Measurements from ENCODE around the gene DNAH5. TPM values are rescaled to one million over a fixed set of nuclear protein-coding genes. Genes with fewer than 3 reads are reported as not detected.

DNAH5 gene
- total and polyA plus RNA-seq, 2 experiments from 2014 or later, result 0.56 to 0.97 TPM

GRCh38 chr5:13643734-13644133, 300.8 kb downstream of the DNAH5 start:
- Mint-ChIP-seq H3K27me3 (ENCODE audit: insufficient read depth, low read depth, poor library complexity) (no peaks in the 10 kb centered on the region), H3K4me1 (no peaks in the 10 kb centered on the region), H3K27ac (no peak overlapping the region), H3K9me3 (no peaks in the 10 kb centered on the region; the same call in 2 of the 3 replicates), H3K4me3 (no peak overlapping the region), H3K36me3 (ENCODE audit: low read depth) (no peaks in the 10 kb centered on the region)
- ATAC-seq (no peak), DNase-seq (ENCODE audit: low spot score) (no peak)
- Histone ChIP-seq H3K4me1 (ENCODE audit: insufficient read depth) (no peaks in the 10 kb centered on the region), H3K9me2 (ENCODE audit: insufficient read depth) (no peaks in the 10 kb centered on the region; the same call in none of the 2 replicates), H3K27ac (ENCODE audit: low read depth) (no peak overlapping the region), H2AFZ (no peak overlapping the region), H3K4me2 (no peak overlapping the region), H3K27me3 (ENCODE audit: insufficient read depth) (no peaks in the 10 kb centered on the region), H3F3A (replicated peaks; ENCODE audit: low read depth) (no peaks in the 10 kb centered on the region), H3K4me3 (no peak overlapping the region), H3K36me3 (ENCODE audit: insufficient read depth) (no peaks in the 10 kb centered on the region; the same call in 1 of the 2 replicates), H3K79me2 (replicated peaks; ENCODE audit: insufficient read depth) (no peaks in the 10 kb centered on the region), H4K20me1 (replicated peaks; ENCODE audit: insufficient read depth) (no peaks in the 10 kb centered on the region)
- TF ChIP-seq EZH2phosphoT487 (IDR thresholded peaks at IDR 0.05; ENCODE audit: unreplicated experiment) (no peak), CREB1 (CRISPR knock-in tag; IDR thresholded peaks at IDR 0.05; ENCODE audit: low read depth) (no peak), JUNB (IDR thresholded peaks at IDR 0.05; ENCODE audit: unreplicated experiment) (no peak), EZH2 (IDR thresholded peaks at IDR 0.05; ENCODE audit: low read depth, unreplicated experiment) (no peak), ZNF114 (CRISPR knock-in tag; IDR thresholded peaks at IDR 0.05) (no peak), STAT1 (IDR thresholded peaks at IDR 0.05; ENCODE audit: unreplicated experiment) (no peak), POLR2AphosphoS5 (IDR thresholded peaks at IDR 0.05; ENCODE audit: low read depth) (no peak), NANOG (IDR thresholded peaks at IDR 0.05; ENCODE audit: borderline replicate concordance) (no peak), ZNF331 (CRISPR knock-in tag; IDR thresholded peaks at IDR 0.05; ENCODE audit: low read depth) (no peak), ZNF462 (CRISPR knock-in tag; IDR thresholded peaks at IDR 0.05) (no peak), CTCF (conservative IDR thresholded peaks at IDR 0.05; ENCODE audit: low read depth in 2 of 2) (no peak)
- TF ChIP-seq, protein P1, sequence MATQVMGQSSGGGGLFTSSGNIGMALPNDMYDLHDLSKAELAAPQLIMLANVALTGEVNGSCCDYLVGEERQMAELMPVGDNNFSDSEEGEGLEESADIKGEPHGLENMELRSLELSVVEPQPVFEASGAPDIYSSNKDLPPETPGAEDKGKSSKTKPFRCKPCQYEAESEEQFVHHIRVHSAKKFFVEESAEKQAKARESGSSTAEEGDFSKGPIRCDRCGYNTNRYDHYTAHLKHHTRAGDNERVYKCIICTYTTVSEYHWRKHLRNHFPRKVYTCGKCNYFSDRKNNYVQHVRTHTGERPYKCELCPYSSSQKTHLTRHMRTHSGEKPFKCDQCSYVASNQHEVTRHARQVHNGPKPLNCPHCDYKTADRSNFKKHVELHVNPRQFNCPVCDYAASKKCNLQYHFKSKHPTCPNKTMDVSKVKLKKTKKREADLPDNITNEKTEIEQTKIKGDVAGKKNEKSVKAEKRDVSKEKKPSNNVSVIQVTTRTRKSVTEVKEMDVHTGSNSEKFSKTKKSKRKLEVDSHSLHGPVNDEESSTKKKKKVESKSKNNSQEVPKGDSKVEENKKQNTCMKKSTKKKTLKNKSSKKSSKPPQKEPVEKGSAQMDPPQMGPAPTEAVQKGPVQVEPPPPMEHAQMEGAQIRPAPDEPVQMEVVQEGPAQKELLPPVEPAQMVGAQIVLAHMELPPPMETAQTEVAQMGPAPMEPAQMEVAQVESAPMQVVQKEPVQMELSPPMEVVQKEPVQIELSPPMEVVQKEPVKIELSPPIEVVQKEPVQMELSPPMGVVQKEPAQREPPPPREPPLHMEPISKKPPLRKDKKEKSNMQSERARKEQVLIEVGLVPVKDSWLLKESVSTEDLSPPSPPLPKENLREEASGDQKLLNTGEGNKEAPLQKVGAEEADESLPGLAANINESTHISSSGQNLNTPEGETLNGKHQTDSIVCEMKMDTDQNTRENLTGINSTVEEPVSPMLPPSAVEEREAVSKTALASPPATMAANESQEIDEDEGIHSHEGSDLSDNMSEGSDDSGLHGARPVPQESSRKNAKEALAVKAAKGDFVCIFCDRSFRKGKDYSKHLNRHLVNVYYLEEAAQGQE (IDR thresholded peaks at IDR 0.05; ENCODE audit: unreplicated experiment), result no peak
- TF ChIP-seq, protein P2, sequence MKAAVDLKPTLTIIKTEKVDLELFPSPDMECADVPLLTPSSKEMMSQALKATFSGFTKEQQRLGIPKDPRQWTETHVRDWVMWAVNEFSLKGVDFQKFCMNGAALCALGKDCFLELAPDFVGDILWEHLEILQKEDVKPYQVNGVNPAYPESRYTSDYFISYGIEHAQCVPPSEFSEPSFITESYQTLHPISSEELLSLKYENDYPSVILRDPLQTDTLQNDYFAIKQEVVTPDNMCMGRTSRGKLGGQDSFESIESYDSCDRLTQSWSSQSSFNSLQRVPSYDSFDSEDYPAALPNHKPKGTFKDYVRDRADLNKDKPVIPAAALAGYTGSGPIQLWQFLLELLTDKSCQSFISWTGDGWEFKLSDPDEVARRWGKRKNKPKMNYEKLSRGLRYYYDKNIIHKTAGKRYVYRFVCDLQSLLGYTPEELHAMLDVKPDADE (IDR thresholded peaks at IDR 0.05), result no peak

Measured in GM23338 (cell line).